Activated CD4-positive, alpha-beta memory T cell treated with anti-CD3 and anti-CD28 coated beads for 36 hours (primary cell): ENCODE measurements around the gene PPP3R1. TPM values are rescaled to one million over a fixed set of nuclear protein-coding genes. Genes with fewer than 3 reads are reported as not detected.
A peak's percentile ranks its signal among the peaks of the same experiment; 100 is the strongest.

Source experiments
- CTCF ChIA-PET: fragments of 350-600 bp; sonication (Branson Sonifier 250); formaldehyde crosslinking; loops from one replicate; lab custom pipeline; 2021; ENCODE audit warnings: antibody characterized with exemption, inconsistent platforms; lab: Charles Lee
- POLR2A ChIA-PET: fragments of 350-600 bp; sonication (Branson Sonifier 250); formaldehyde crosslinking; loops from one replicate; lab custom pipeline; 2021; ENCODE audit warnings: antibody characterized with exemption; lab: Charles Lee
- DNase-seq: peaks from one replicate; pipeline ENCODE4 v3.0.0-alpha.2; 2020
- H3K27ac Mint-ChIP-seq: one replicate; pipeline ENCODE4 v1.8.0; 2021; ENCODE audit warnings: mixed read lengths
- H3K27me3 Mint-ChIP-seq: one replicate; pipeline ENCODE4 v1.8.0; 2021; ENCODE audit warnings: mixed read lengths
- H3K36me3 Mint-ChIP-seq: one replicate; pipeline ENCODE4 v1.8.0; 2021; ENCODE audit warnings: mixed read lengths
- H3K4me1 Mint-ChIP-seq: one replicate; pipeline ENCODE4 v1.8.0; 2021; ENCODE audit warnings: low read depth, mixed read lengths
- H3K4me3 Mint-ChIP-seq: one replicate; pipeline ENCODE4 v1.8.0; 2021; ENCODE audit warnings: mild to moderate bottlenecking, mixed read lengths
- H3K9me3 Mint-ChIP-seq: one replicate; pipeline ENCODE4 v1.8.0; 2021; ENCODE audit warnings: mixed read lengths
- intact Hi-C: fragments of 100-400 bp; cut with micrococcal nuclease; formaldehyde crosslinking; loops from one replicate; pipeline ENCODE4 v1.15.1; 2023
- total RNA-seq, 2 experiments: library from RNA; stranded (reverse); gene quantifications; one replicate each; pipeline ENCODE4 v1.2.3, GENCODE V29; 2021

Gene PPP3R1
- total RNA-seq, 2 experiments from 2014 or later: 76.2 to 76.6 TPM

- H3K36me3 Mint-ChIP-seq: peaks cover 18% of the 10 kb centered on the region
- no peaks in the 10 kb centered on the region for H3K9me3 Mint-ChIP-seq
- no peaks in the 10 kb centered on the region for H3K27me3 Mint-ChIP-seq
- ChIA-PET CTCF (interaction anchor here (0.8 to 4.3 kb wide), 7 partner anchors 31 to 210 kb away, joined by 3 to 36 read pairs (median 9); no protein-coding TSS in a partner anchor), POLR2A (interaction anchor here (0.9 to 2.3 kb wide), 4 partner anchors 37 to 96 kb away, joined by 3 to 12 read pairs (median 3); partner anchors contain the start of gene PNO1)
- intact Hi-C loops: loop anchor here (1.0 to 10.0 kb wide), 5 partner anchors 109 to 654 kb away; partner anchors contain the start of genes APLF and FBXO48
- peaks cover 37% of the 10 kb centered on the region for H3K4me1 Mint-ChIP-seq
- peak overlapping the region; percentile 98 for H3K27ac Mint-ChIP-seq
- H3K4me3 Mint-ChIP-seq: peak overlapping the region; percentile 98
- DNase-seq: peak; percentile 40
Measured at GRCh38 chr2:68253219-68254068, 1.1 kb upstream of the PPP3R1 start.

- CTCF ChIA-PET: interaction anchor here (1.2 to 4.3 kb wide), 8 partner anchors 21 to 212 kb away, joined by 3 to 36 read pairs (median 9); no protein-coding TSS in a partner anchor
- intact Hi-C loops: loop anchor here (1.0 to 10.0 kb wide), 10 partner anchors 13 to 655 kb away; partner anchors contain the start of gene PNO1
- peaks cover 37% of the 10 kb centered on the region for H3K4me1 Mint-ChIP-seq
- H3K9me3 Mint-ChIP-seq: no peaks in the 10 kb centered on the region
- peak overlapping the region; percentile 98 for H3K4me3 Mint-ChIP-seq
- peaks cover 18% of the 10 kb centered on the region for H3K36me3 Mint-ChIP-seq
- peak; percentile 53 for DNase-seq
- POLR2A ChIA-PET: interaction anchor here (0.5 to 2.3 kb wide), 3 partner anchors 33 to 99 kb away, joined by 4 to 12 read pairs (median 4); partner anchors contain the start of gene PNO1
- no peaks in the 10 kb centered on the region for H3K27me3 Mint-ChIP-seq
- H3K27ac Mint-ChIP-seq: peak overlapping the region; percentile 97
Measured at GRCh38 chr2:68251855-68252399, 405 bp downstream of the PPP3R1 start.

DNA sequence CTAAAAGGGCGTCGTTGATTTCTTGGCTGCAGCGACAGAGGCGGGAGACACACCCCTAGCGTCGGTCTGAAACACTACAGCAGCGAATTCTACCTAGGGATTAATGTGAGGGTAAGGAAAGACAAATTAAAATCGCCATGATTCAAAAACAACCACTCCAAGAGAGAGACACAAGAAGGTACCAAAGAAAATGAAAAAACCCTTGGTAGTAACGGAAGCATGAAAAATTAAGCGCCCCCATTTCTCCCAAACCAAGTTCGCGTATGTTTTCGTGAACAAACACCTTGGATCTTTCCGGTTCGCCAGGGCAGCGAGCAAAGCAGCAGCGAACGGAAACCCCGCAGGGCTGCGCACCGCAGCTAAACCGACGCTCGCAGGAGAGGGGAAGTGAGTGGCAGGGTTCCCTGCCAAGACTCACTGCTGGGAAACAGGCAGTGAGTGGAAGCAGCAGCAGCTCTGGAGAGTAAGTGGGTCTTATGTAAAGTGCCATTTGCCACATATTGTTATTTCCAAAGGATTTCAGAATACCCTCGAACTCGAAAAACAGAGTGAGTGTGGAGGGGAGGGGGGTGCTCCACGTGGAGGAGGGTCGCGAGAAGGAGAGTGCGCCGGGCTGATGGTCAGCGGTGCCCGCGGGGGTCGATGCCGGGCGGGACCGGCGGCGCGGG lies 1.0 kb downstream of the PPP3R1 start:
- peak overlapping the region; percentile 97 for H3K27ac Mint-ChIP-seq
- intact Hi-C loops: loop anchor here (1.0 to 10.0 kb wide), 8 partner anchors 12 to 656 kb away; partner anchors contain the start of gene PNO1
- H3K4me3 Mint-ChIP-seq: peak overlapping the region; percentile 86
- peaks cover 35% of the 10 kb centered on the region for H3K4me1 Mint-ChIP-seq
- H3K27me3 Mint-ChIP-seq: no peaks in the 10 kb centered on the region
- POLR2A ChIA-PET: interaction anchor here (0.6 to 0.7 kb wide), 3 partner anchors 15 to 93 kb away, joined by 3 read pairs; partner anchors contain the start of gene PNO1
- H3K9me3 Mint-ChIP-seq: no peaks in the 10 kb centered on the region
- peaks cover 18% of the 10 kb centered on the region for H3K36me3 Mint-ChIP-seq
- CTCF ChIA-PET: interaction anchor here (0.9 to 4.3 kb wide), 5 partner anchors 20 to 62 kb away, joined by 3 to 36 read pairs (median 5); no protein-coding TSS in a partner anchor
- DNase-seq: peak; percentile 86

DNA sequence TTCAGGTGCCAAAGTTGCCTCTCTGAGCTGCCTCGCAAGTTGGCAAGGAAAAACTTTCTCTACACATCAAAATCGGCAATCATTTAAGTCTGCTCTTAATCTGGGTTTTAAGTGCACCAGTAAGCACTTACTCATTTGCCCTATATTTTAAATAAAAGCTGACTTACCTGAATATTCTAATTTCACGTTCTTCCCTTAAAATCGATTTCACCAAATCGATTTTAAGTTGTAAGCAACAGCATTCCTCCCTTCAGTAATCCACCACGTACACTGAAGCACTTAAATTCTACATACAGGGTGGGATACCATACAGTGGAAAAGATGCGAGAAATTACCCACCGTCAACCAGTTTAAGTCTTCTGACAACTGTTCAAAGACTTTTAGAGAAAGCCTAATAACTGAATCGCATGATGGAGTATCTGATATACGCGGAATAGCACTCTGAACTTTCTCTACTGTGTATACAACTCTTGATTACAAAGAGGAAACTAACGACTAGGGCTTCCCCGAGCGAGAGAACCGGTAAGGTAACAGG lies 1.6 kb downstream of the PPP3R1 start:
- Mint-ChIP-seq H3K4me1 (peaks cover 30% of the 10 kb centered on the region), H3K9me3 (no peaks in the 10 kb centered on the region), H3K27ac (peak overlapping the region; percentile 97), H3K4me3 (peak overlapping the region; percentile 86), H3K27me3 (no peaks in the 10 kb centered on the region), H3K36me3 (peaks cover 18% of the 10 kb centered on the region)
- no peak for DNase-seq
- ChIA-PET POLR2A (interaction anchor here (0.6 to 0.8 kb wide), 4 partner anchors 11 to 93 kb away, joined by 3 read pairs; partner anchors contain the start of gene PNO1), CTCF (interaction anchor here (0.9 to 4.3 kb wide), 9 partner anchors 13 to 191 kb away, joined by 3 to 36 read pairs (median 4); partner anchors contain the start of gene PNO1)
- intact Hi-C loops: loop anchor here (1.0 to 10.0 kb wide), 8 partner anchors 11 to 657 kb away; partner anchors contain the start of gene PNO1

- intact Hi-C loops: loop anchor here (2.0 to 10.0 kb wide), 4 partner anchors 137 to 657 kb away; no protein-coding TSS in a partner anchor
- Mint-ChIP-seq H3K9me3 (no peaks in the 10 kb centered on the region), H3K4me3 (peak overlapping the region; percentile 86), H3K4me1 (peaks cover 26% of the 10 kb centered on the region), H3K27ac (peak overlapping the region; percentile 97), H3K27me3 (no peaks in the 10 kb centered on the region), H3K36me3 (peaks cover 18% of the 10 kb centered on the region)
- POLR2A ChIA-PET: interaction anchor here (0.6 to 0.8 kb wide), 3 partner anchors 11 to 93 kb away, joined by 3 read pairs; no protein-coding TSS in a partner anchor
- DNase-seq: no peak
- CTCF ChIA-PET: interaction anchor here (0.6 to 4.3 kb wide), 11 partner anchors 10 to 191 kb away, joined by 3 to 36 read pairs (median 4); partner anchors contain the start of gene PNO1
Measured at GRCh38 chr2:68250196-68250595, 2.1 kb downstream of the PPP3R1 start.

- no peak for DNase-seq
- Mint-ChIP-seq H3K27ac (no peak overlapping the region), H3K36me3 (peaks cover 18% of the 10 kb centered on the region), H3K9me3 (no peaks in the 10 kb centered on the region), H3K4me1 (peaks cover 15% of the 10 kb centered on the region), H3K4me3 (peak overlapping the region; percentile 3), H3K27me3 (no peaks in the 10 kb centered on the region)
- intact Hi-C loops: no loop called here
- ChIA-PET POLR2A (no interaction called here), CTCF (no interaction called here)
Measured at GRCh38 chr2:68248806-68249205, 3.5 kb downstream of the PPP3R1 start.

DNA sequence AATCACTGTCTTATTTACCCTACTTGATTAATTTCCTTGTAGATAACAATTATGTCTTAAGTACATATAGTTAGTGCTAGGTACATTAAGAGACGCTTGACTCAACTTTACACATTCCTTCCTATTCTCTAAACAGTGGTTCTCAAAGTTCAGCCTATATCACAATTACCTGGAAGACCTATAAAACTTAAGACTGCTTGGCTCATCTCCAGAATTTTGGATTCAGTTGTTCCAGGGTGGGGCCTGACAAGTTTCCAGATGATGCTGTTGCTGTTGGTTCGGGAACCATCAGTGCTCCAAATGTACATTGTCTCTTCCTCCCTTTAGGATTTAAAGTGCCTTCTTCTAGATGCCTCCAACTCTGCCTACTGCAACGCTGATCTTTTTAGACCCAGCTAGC lies 4.0 kb downstream of the PPP3R1 start:
- intact Hi-C loops: no loop called here
- ChIA-PET POLR2A (no interaction called here), CTCF (no interaction called here)
- Mint-ChIP-seq H3K27ac (no peak overlapping the region), H3K27me3 (no peaks in the 10 kb centered on the region), H3K36me3 (peaks cover 18% of the 10 kb centered on the region), H3K9me3 (no peaks in the 10 kb centered on the region), H3K4me3 (no peak overlapping the region), H3K4me1 (peaks cover 12% of the 10 kb centered on the region)
- DNase-seq: no peak

- peaks cover 16% of the 10 kb centered on the region for H3K4me1 Mint-ChIP-seq
- no peaks in the 10 kb centered on the region for H3K9me3 Mint-ChIP-seq
- no peak overlapping the region for H3K27ac Mint-ChIP-seq
- H3K36me3 Mint-ChIP-seq: peaks cover 15% of the 10 kb centered on the region
- ChIA-PET POLR2A (no interaction called here), CTCF (interaction anchor here (0.6 to 1.0 kb wide), 2 partner anchors 50 to 77 kb away, joined by 4 to 6 read pairs; no protein-coding TSS in a partner anchor)
- no peak for DNase-seq
- H3K4me3 Mint-ChIP-seq: no peak overlapping the region
- intact Hi-C loops: no loop called here
- no peaks in the 10 kb centered on the region for H3K27me3 Mint-ChIP-seq
Measured at GRCh38 chr2:68246396-68246795, 5.9 kb downstream of the PPP3R1 start.

GRCh38 chr2:68245672-68246071 lies 6.7 kb downstream of the PPP3R1 start:
- peaks cover 23% of the 10 kb centered on the region for H3K4me1 Mint-ChIP-seq
- CTCF ChIA-PET: interaction anchor here (0.6 to 1.4 kb wide), 3 partner anchors 37 to 77 kb away, joined by 3 to 7 read pairs (median 6); no protein-coding TSS in a partner anchor
- POLR2A ChIA-PET: no interaction called here
- peaks cover 9% of the 10 kb centered on the region for H3K36me3 Mint-ChIP-seq
- H3K9me3 Mint-ChIP-seq: no peaks in the 10 kb centered on the region
- DNase-seq: no peak
- no peak overlapping the region for H3K27ac Mint-ChIP-seq
- H3K4me3 Mint-ChIP-seq: no peak overlapping the region
- no peaks in the 10 kb centered on the region for H3K27me3 Mint-ChIP-seq
- intact Hi-C loops: no loop called here

GRCh38 chr2:68245066-68245465 lies 7.3 kb downstream of the PPP3R1 start:
- Mint-ChIP-seq H3K36me3 (peaks cover 5% of the 10 kb centered on the region), H3K4me3 (no peak overlapping the region), H3K27ac (no peak overlapping the region), H3K9me3 (no peaks in the 10 kb centered on the region), H3K27me3 (no peaks in the 10 kb centered on the region), H3K4me1 (peaks cover 23% of the 10 kb centered on the region)
- ChIA-PET CTCF (interaction anchor here (0.7 to 1.5 kb wide), 3 partner anchors 37 to 122 kb away, joined by 3 to 7 read pairs (median 3); no protein-coding TSS in a partner anchor), POLR2A (no interaction called here)
- intact Hi-C loops: no loop called here
- no peak for DNase-seq

DNA sequence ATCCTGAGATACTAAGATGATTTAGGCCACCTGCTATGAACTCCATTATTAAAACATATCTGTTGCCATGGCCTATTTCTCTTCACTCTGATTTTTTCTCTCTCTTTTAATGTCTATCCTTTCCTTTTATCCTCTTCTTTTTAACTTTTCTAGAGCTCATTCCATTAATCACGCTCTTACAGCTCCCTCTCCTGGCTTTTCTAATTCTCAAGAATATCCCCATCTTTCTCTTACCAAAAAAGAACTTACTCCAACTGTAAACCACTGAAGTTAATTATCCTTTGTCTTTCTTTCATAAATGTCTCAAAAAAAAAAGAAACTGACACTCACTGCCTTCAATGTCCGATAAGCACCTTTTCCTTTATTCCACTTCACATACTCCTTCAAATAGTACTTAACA lies 7.9 kb downstream of the PPP3R1 start:
- Mint-ChIP-seq H3K4me1 (peaks cover 24% of the 10 kb centered on the region), H3K27me3 (no peaks in the 10 kb centered on the region), H3K36me3 (peaks cover 3% of the 10 kb centered on the region), H3K9me3 (no peaks in the 10 kb centered on the region), H3K4me3 (no peak overlapping the region), H3K27ac (no peak overlapping the region)
- DNase-seq: no peak
- ChIA-PET POLR2A (no interaction called here), CTCF (interaction anchor here (0.7 to 1.5 kb wide), 3 partner anchors 48 to 122 kb away, joined by 3 to 7 read pairs (median 3); no protein-coding TSS in a partner anchor)
- intact Hi-C loops: no loop called here
